Measurements from ENCODE around the gene SMAD5.

- TF ChIP-seq POLR2A (IDR thresholded peaks at IDR 0.05): no peak
- no peak for TF ChIP-seq CTCF (IDR thresholded peaks at IDR 0.05)
Measured at GRCh38 chr5:136109453-136110135, 23.1 kb upstream of the SMAD5 start.
